DND-41 (cell line): Measurements from ENCODE around the gene BMP7.

Experiments
- ATAC-seq: fragments of 200-7000 bp; cut with Tn5 transposase; 3 replicates; pipeline ENCODE4 v1.9.1; 2021; ENCODE audit warnings: low read depth; ENCODE audit not compliant: insufficient read depth
- DNase-seq: peaks from one replicate; pipeline ENCODE4 v3.0.0-alpha.2; 2020
- H2AFZ ChIP-seq: 2 replicates; pipeline ENCODE4 v1.6.0; 2012; ENCODE audit warnings: low read depth, low read length
- H3K27ac ChIP-seq: 2 replicates; pipeline ENCODE4 v1.5.1; 2012; ENCODE audit warnings: low read length, inconsistent platforms
- H3K27me3 ChIP-seq: fragments of 200-600 bp; sonication (generic); 2 replicates; pipeline ENCODE4 v1.6.0; 2012; ENCODE audit warnings: low read length, mild to moderate bottlenecking, inconsistent platforms; ENCODE audit not compliant: insufficient read depth, poor library complexity
- H3K36me3 ChIP-seq: 2 replicates; pipeline ENCODE4 v1.5.1; 2012; ENCODE audit warnings: low read length, inconsistent platforms; ENCODE audit not compliant: insufficient read depth
- H3K4me1 ChIP-seq: 2 replicates; pipeline ENCODE4 v1.5.1; 2012; ENCODE audit warnings: mild to moderate bottlenecking, low read length; ENCODE audit not compliant: insufficient read depth
- H3K4me2 ChIP-seq: 2 replicates; pipeline ENCODE4 v1.6.0; 2012; ENCODE audit warnings: mild to moderate bottlenecking, moderate library complexity, low read length, inconsistent platforms; ENCODE audit not compliant: insufficient read depth
- H3K4me3 ChIP-seq, 2 experiments: fragments of 200-600 bp in 1 of 2; shearing (Covaris generic) in 1 of 2; 2 replicates each; pipeline ENCODE4 v1.5.1; 2012 to 2016; ENCODE audit warnings: inconsistent platforms in 2 of 2, low read length in 2 of 2, mild to moderate bottlenecking in 2 of 2, low read depth in 1 of 2, moderate library complexity in 1 of 2
- H3K79me2 ChIP-seq: 2 replicates; pipeline ENCODE4 v1.6.0; 2012; ENCODE audit warnings: low read length, inconsistent platforms; ENCODE audit not compliant: insufficient read depth
- H3K9ac ChIP-seq: 2 replicates; pipeline ENCODE4 v1.6.0; 2012; ENCODE audit warnings: low read depth, mild to moderate bottlenecking, inconsistent platforms, low read length, moderate library complexity
- H3K9me3 ChIP-seq: 2 replicates; pipeline ENCODE4 v1.5.1; 2012; ENCODE audit warnings: low read length, moderate library complexity, mild to moderate bottlenecking, inconsistent platforms; ENCODE audit not compliant: insufficient read depth, severe bottlenecking
- H4K20me1 ChIP-seq: 2 replicates; pipeline ENCODE4 v1.6.0; 2012; ENCODE audit warnings: low read length; ENCODE audit not compliant: insufficient read depth
- CTCF ChIP-seq: IDR thresholded peaks from 2 replicates; pipeline ENCODE4 v1.5.1; 2012; ENCODE audit warnings: borderline replicate concordance, low read length, moderate library complexity, mild to moderate bottlenecking; ENCODE audit not compliant: poor library complexity, severe bottlenecking; ENCODE audit errors: extremely low read depth
- EZH2 ChIP-seq: IDR thresholded peaks from 3 replicates; pipeline ENCODE4 v1.6.1; 2012; ENCODE audit warnings: borderline replicate concordance, low read depth, mild to moderate bottlenecking, moderate library complexity, low read length, inconsistent platforms; ENCODE audit not compliant: severe bottlenecking

The BMP7 gene

GRCh38 chr20:57210911-57211280 is 55.5 kb downstream of the BMP7 start:
- Histone ChIP-seq H3K9ac (no peak overlapping the region), H3K79me2 (no peaks in the 10 kb centered on the region), H2AFZ (no peak overlapping the region), H3K4me1 (no peaks in the 10 kb centered on the region), H3K9me3 (no peaks in the 10 kb centered on the region), H3K36me3 (no peaks in the 10 kb centered on the region), H3K27me3 (peaks cover 29% of the 10 kb centered on the region), H3K4me2 (no peak overlapping the region), H4K20me1 (no peaks in the 10 kb centered on the region), H3K4me3 (no peak overlapping the region), H3K27ac (no peak overlapping the region)
- ATAC-seq (no peak), DNase-seq (no peak)
- TF ChIP-seq CTCF: no peak

- Histone ChIP-seq H3K36me3 (no peaks in the 10 kb centered on the region), H3K9me3 (no peaks in the 10 kb centered on the region), H3K4me2 (no peak overlapping the region), H3K9ac (no peak overlapping the region), H2AFZ (no peak overlapping the region), H3K4me1 (no peaks in the 10 kb centered on the region), H3K27me3 (peaks cover 35% of the 10 kb centered on the region), H3K79me2 (no peaks in the 10 kb centered on the region), H3K27ac (no peak overlapping the region), H4K20me1 (no peaks in the 10 kb centered on the region), H3K4me3 (no peak overlapping the region)
- no peak for TF ChIP-seq CTCF
- TF ChIP-seq EZH2: no peak
- ATAC-seq (no peak), DNase-seq (no peak)
These were observed 56.2 kb downstream of the BMP7 start for GRCh38 chr20:57210054-57210910.

GRCh38 chr20:57209413-57209812 is 57.0 kb downstream of the BMP7 start:
- H3K9ac ChIP-seq: no peak overlapping the region
- DNase-seq (no peak), ATAC-seq (no peak)
- H3K27ac ChIP-seq: no peak overlapping the region
- no peaks in the 10 kb centered on the region for H4K20me1 ChIP-seq
- TF ChIP-seq CTCF (no peak), EZH2 (no peak)
- H3K27me3 ChIP-seq: peaks cover 32% of the 10 kb centered on the region
- H3K4me1 ChIP-seq: no peaks in the 10 kb centered on the region
- H3K9me3 ChIP-seq: no peaks in the 10 kb centered on the region
- H3K4me3 ChIP-seq: no peak overlapping the region
- H3K79me2 ChIP-seq: no peaks in the 10 kb centered on the region
- no peaks in the 10 kb centered on the region for H3K36me3 ChIP-seq
- H3K4me2 ChIP-seq: no peak overlapping the region
- no peak overlapping the region for H2AFZ ChIP-seq
